LNCAP (cell line): ENCODE data around the gene KAZN.

ENCODE experiments used
- CTCF ChIP-seq: fragments of 450-650 bp; IDR thresholded peaks from 2 replicates; pipeline ENCODE4 v1.5.1; 2017; ENCODE audit warnings: mild to moderate bottlenecking

KAZN gene

GRCh38 chr1:14880456-14881316 is 282.2 kb downstream of the KAZN start:
- TF ChIP-seq CTCF, result no peak

- TF ChIP-seq CTCF, result no peak
Measured at GRCh38 chr1:14881775-14882672, 283.5 kb downstream of the KAZN start.

- TF ChIP-seq CTCF, result no peak
Measured at GRCh38 chr1:14884614-14885175, 286.2 kb downstream of the KAZN start.

- no peak for TF ChIP-seq CTCF
Measured at GRCh38 chr1:14887044-14887566, 288.6 kb downstream of the KAZN start.

- no peak for TF ChIP-seq CTCF
Measured at GRCh38 chr1:14887764-14888350, 289.4 kb downstream of the KAZN start.

- no peak for TF ChIP-seq CTCF
Measured at GRCh38 chr1:14888374-14888773, 289.9 kb downstream of the KAZN start.
